Epithelial cell of esophagus (primary cell): Measurements from ENCODE around the gene BBX.

ENCODE experiments used
- DNase-seq: peaks from one replicate; pipeline ENCODE4 v3.0.0; 2010; ENCODE audit warnings: low read depth
- H3K4me3 ChIP-seq: 2 replicates; pipeline ENCODE4 v1.5.1; 2011; ENCODE audit warnings: mild to moderate bottlenecking, low read length, control low read depth
- CTCF ChIP-seq: IDR thresholded peaks from 2 replicates; pipeline ENCODE4 v1.5.1; 2011; ENCODE audit warnings: low read depth, mild to moderate bottlenecking, low read length, control low read depth, inconsistent platforms; ENCODE audit not compliant: insufficient read depth; ENCODE audit errors: missing control alignments

The BBX gene

GRCh38 chr3:107540857-107541256, 18.1 kb downstream of the BBX start:
- no peak for DNase-seq
- no peak overlapping the region for H3K4me3 ChIP-seq
- TF ChIP-seq CTCF = no peak

GRCh38 chr3:107542665-107543064, 19.9 kb downstream of the BBX start:
- no peak for TF ChIP-seq CTCF
- H3K4me3 ChIP-seq = no peak overlapping the region
- DNase-seq = no peak

- DNase-seq = peak; percentile 27
- peak; percentile 18 for TF ChIP-seq CTCF
- no peak overlapping the region for H3K4me3 ChIP-seq
These were observed 20.9 kb downstream of the BBX start for GRCh38 chr3:107543666-107544065.

GRCh38 chr3:107545680-107546120, 22.9 kb downstream of the BBX start:
- no peak for DNase-seq
- no peak for TF ChIP-seq CTCF
- no peak overlapping the region for H3K4me3 ChIP-seq

GRCh38 chr3:107548601-107549000, 25.8 kb downstream of the BBX start:
- DNase-seq = no peak
- no peak for TF ChIP-seq CTCF
- H3K4me3 ChIP-seq = no peak overlapping the region

GRCh38 chr3:107555359-107555758, 32.6 kb downstream of the BBX start:
- no peak for DNase-seq
- H3K4me3 ChIP-seq = no peak overlapping the region
- no peak for TF ChIP-seq CTCF

- DNase-seq = no peak
- TF ChIP-seq CTCF = no peak
- no peak overlapping the region for H3K4me3 ChIP-seq
These were observed 35.0 kb downstream of the BBX start for GRCh38 chr3:107557743-107558142.
